SH-SY5Y (cell line): ENCODE data around the gene MPDZ.

Experiments used
- GATA2 ChIP-seq: IDR thresholded peaks from 2 replicates; pipeline ENCODE4 v1.6.1; 2011; ENCODE audit warnings: mild to moderate bottlenecking, low read depth, low read length
- GATA3 ChIP-seq: IDR thresholded peaks from 2 replicates; pipeline ENCODE4 v1.6.1; 2011; ENCODE audit warnings: low read depth, mild to moderate bottlenecking, low read length, moderate library complexity

DNA sequence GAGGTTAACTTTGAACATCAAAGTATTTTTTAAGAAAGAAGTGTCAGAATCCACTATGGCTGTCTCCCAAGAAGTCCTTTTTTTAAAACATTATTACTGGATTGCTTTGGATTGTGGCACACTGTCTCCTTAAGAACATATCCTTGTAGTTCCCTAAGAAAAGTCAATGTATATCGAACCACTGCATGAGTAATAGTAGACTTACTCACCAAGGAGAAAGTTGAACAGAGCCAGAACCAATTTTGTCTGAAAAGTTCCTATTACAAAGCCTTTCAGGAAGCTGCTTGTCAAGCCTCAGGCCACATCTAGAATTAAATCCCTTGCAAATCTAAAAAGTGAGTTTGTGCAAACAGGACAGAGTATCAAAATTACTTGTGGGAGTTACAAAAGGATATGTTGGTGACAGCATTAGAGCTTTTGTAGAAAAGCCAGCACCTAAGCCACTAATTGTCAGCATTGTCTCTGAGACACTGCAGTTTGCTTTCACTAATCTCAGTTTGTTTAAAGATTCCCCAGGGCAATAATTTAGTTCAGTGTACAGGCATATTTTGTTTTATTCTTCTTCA, 195.4 kb downstream of the MPDZ start:
- TF ChIP-seq GATA2: no peak
- TF ChIP-seq GATA3: no peak
